HEK293 (cell line): Measurements from ENCODE around the gene GFM1.

Experiments used
- CTCF ChIA-PET: fragments of 350-600 bp; formaldehyde crosslinking; extraction: SDS; loops from one replicate; lab custom pipeline; 2021; ENCODE audit warnings: antibody characterized with exemption; lab: Yijun Ruan, JAX
- POLR2A ChIA-PET: fragments of 300-600 bp; formaldehyde crosslinking; extraction: SDS; loops from one replicate; lab custom pipeline; 2020; ENCODE audit warnings: antibody characterized with exemption, inconsistent platforms; lab: Yijun Ruan, JAX
- H3K27ac ChIP-seq: fragments of 200-500 bp; sonication (Bioruptor generic); 2 replicates; pipeline ENCODE4 v1.5.1; 2014; ENCODE audit warnings: low read depth, low read length, control low read depth, inconsistent platforms; ENCODE audit errors: extremely low read depth
- H3K36me3 ChIP-seq, 2 experiments: fragments of 200-500 bp in 1 of 2; sonication (Bioruptor generic) in 1 of 2; 1 replicate in 1 of 2; 2 replicates in 1 of 2; pipeline ENCODE4 v1.5.1; 2014 to 2017; ENCODE audit warnings: inconsistent platforms in 2 of 2, low read length in 2 of 2; ENCODE audit not compliant: control insufficient read depth in 2 of 2, insufficient read depth in 1 of 2
- H3K4me1 ChIP-seq: fragments of 200-500 bp; sonication (Bioruptor generic); 2 replicates; pipeline ENCODE4 v1.5.1; 2014; ENCODE audit warnings: mild to moderate bottlenecking, low read length, inconsistent platforms; ENCODE audit not compliant: control insufficient read depth, insufficient read depth
- H3K4me3 ChIP-seq: 2 replicates; pipeline ENCODE4 v1.5.1; 2011; ENCODE audit warnings: low read depth, mild to moderate bottlenecking, control low read depth, low read length, moderate library complexity
- H3K9me3 ChIP-seq: fragments of 200-500 bp; sonication (Bioruptor generic); 2 replicates; pipeline ENCODE4 v1.5.1; 2014; ENCODE audit warnings: low read depth, low read length, inconsistent platforms; ENCODE audit not compliant: control insufficient read depth, insufficient read depth
- HOXD13 ChIP-seq: sonication (generic); formaldehyde crosslinking; IDR thresholded peaks from 2 replicates; pipeline ENCODE4 v1.8.0; 2022; ENCODE audit warnings: missing genetic modification reagents, borderline replicate concordance
- KLF16 ChIP-seq: fragments of 450-650 bp; formaldehyde crosslinking; IDR thresholded peaks from 2 replicates; pipeline ENCODE4 v1.5.1; 2017; ENCODE audit warnings: missing biosample characterization, missing genetic modification characterization
- PRDM1 ChIP-seq: fragments of 450-650 bp; formaldehyde crosslinking; IDR thresholded peaks from 2 replicates; pipeline ENCODE4; 2016; ENCODE audit warnings: missing biosample characterization, missing genetic modification characterization
- ZEB2 ChIP-seq: fragments of 450-650 bp; formaldehyde crosslinking; IDR thresholded peaks from 2 replicates; pipeline ENCODE4 v1.5.1; 2016; ENCODE audit warnings: missing biosample characterization, missing genetic modification characterization
- ZFP69B ChIP-seq: fragments of 450-650 bp; formaldehyde crosslinking; IDR thresholded peaks from 2 replicates; pipeline ENCODE4 v1.5.1; 2016; ENCODE audit warnings: missing biosample characterization, missing genetic modification characterization
- ZNF121 ChIP-seq: fragments of 450-650 bp; formaldehyde crosslinking; IDR thresholded peaks from 2 replicates; pipeline ENCODE4 v1.5.1; 2016; ENCODE audit warnings: missing biosample characterization, missing genetic modification characterization
- ZNF169 ChIP-seq: fragments of 450-650 bp; formaldehyde crosslinking; IDR thresholded peaks from 2 replicates; pipeline ENCODE4 v1.5.1; 2016; ENCODE audit warnings: missing biosample characterization, missing genetic modification characterization
- ZNF24 ChIP-seq: fragments of 450-650 bp; formaldehyde crosslinking; IDR thresholded peaks from 2 replicates; pipeline ENCODE4 v1.5.1; 2016; ENCODE audit warnings: missing biosample characterization, missing genetic modification characterization
- ZNF26 ChIP-seq: fragments of 450-650 bp; formaldehyde crosslinking; IDR thresholded peaks from 2 replicates; pipeline ENCODE4 v1.5.1; 2016; ENCODE audit warnings: missing biosample characterization, missing genetic modification characterization
- ZNF529 ChIP-seq: fragments of 450-650 bp; formaldehyde crosslinking; IDR thresholded peaks from 2 replicates; pipeline ENCODE4 v1.5.1; 2017; ENCODE audit warnings: missing genetic modification characterization, missing biosample characterization; ENCODE audit not compliant: insufficient replicate concordance
- ZNF623 ChIP-seq: fragments of 450-650 bp; formaldehyde crosslinking; IDR thresholded peaks from 2 replicates; pipeline ENCODE4 v1.5.1; 2016; ENCODE audit warnings: missing biosample characterization, missing genetic modification characterization
- ZNF629 ChIP-seq: fragments of 450-650 bp; formaldehyde crosslinking; IDR thresholded peaks from 2 replicates; pipeline ENCODE4 v1.5.1; 2017; ENCODE audit warnings: missing biosample characterization, missing genetic modification characterization
- ZNF692 ChIP-seq: fragments of 450-650 bp; formaldehyde crosslinking; IDR thresholded peaks from 2 replicates; pipeline ENCODE4 v1.5.1; 2016; ENCODE audit warnings: missing biosample characterization, missing genetic modification characterization
- ZNF707 ChIP-seq: fragments of 450-650 bp; formaldehyde crosslinking; IDR thresholded peaks from 2 replicates; pipeline ENCODE4 v1.5.1; 2016; ENCODE audit warnings: missing biosample characterization, missing genetic modification characterization
- ZNF792 ChIP-seq: fragments of 450-650 bp; formaldehyde crosslinking; IDR thresholded peaks from 2 replicates; pipeline ENCODE4 v1.5.1; 2016; ENCODE audit warnings: missing biosample characterization, missing genetic modification characterization
- TF ChIP-seq, protein P1 (sequence below): fragments of 450-650 bp; formaldehyde crosslinking; IDR thresholded peaks from 2 replicates; pipeline ENCODE4 v1.5.1; 2016; ENCODE audit warnings: missing biosample characterization, missing genetic modification characterization, borderline replicate concordance
- TF ChIP-seq, protein P2 (sequence below): fragments of 450-650 bp; formaldehyde crosslinking; IDR thresholded peaks from 2 replicates; pipeline ENCODE4 v1.5.1; 2016; ENCODE audit warnings: missing biosample characterization, missing genetic modification characterization
- TF ChIP-seq, protein P3 (sequence below): fragments of 450-650 bp; formaldehyde crosslinking; IDR thresholded peaks from 2 replicates; pipeline ENCODE4 v1.5.1; 2016; ENCODE audit warnings: missing biosample characterization, missing genetic modification characterization

Gene GFM1

DNA sequence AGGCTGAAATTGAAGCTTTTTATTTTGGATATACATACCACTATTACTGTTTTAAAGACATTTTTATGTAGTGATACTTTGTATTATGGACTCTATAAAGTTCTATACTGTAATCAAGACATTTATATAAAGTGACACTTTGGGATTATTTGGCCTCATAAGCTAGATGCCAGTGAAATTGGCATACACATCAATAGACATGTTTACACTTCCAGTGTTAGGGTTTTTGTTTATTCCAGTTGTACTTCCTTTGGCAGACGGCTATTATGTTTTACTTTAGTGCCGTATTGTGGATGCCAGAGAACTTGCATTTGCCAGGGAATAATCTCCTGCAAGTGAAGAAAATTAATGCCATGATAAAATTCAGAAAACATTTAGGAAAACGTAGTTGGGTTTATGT, 22.1 kb downstream of the GFM1 start (continued):
- TF ChIP-seq, protein P1, sequence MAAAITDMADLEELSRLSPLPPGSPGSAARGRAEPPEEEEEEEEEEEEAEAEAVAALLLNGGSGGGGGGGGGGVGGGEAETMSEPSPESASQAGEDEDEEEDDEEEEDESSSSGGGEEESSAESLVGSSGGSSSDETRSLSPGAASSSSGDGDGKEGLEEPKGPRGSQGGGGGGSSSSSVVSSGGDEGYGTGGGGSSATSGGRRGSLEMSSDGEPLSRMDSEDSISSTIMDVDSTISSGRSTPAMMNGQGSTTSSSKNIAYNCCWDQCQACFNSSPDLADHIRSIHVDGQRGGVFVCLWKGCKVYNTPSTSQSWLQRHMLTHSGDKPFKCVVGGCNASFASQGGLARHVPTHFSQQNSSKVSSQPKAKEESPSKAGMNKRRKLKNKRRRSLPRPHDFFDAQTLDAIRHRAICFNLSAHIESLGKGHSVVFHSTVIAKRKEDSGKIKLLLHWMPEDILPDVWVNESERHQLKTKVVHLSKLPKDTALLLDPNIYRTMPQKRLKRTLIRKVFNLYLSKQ (tag by site-specific recombination), result no peak
- TF ChIP-seq ZNF121 (tag by site-specific recombination) (no peak), ZNF707 (no peak)

GRCh38 chr3:158668506-158668905, 24.2 kb downstream of the GFM1 start:
- Histone ChIP-seq H3K4me1 (no peaks in the 10 kb centered on the region), H3K27ac (no peak overlapping the region), H3K9me3 (no peaks in the 10 kb centered on the region), H3K4me3 (no peak overlapping the region), H3K36me3 (peaks cover 9 to 63% of the 10 kb centered on the region in 2 experiments)
- TF ChIP-seq ZNF24, result no peak
- TF ChIP-seq, protein P2, sequence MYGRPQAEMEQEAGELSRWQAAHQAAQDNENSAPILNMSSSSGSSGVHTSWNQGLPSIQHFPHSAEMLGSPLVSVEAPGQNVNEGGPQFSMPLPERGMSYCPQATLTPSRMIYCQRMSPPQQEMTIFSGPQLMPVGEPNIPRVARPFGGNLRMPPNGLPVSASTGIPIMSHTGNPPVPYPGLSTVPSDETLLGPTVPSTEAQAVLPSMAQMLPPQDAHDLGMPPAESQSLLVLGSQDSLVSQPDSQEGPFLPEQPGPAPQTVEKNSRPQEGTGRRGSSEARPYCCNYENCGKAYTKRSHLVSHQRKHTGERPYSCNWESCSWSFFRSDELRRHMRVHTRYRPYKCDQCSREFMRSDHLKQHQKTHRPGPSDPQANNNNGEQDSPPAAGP (tag by site-specific recombination), result no peak
- TF ChIP-seq ZNF623 (tag by site-specific recombination), result no peak
- TF ChIP-seq, protein P3, sequence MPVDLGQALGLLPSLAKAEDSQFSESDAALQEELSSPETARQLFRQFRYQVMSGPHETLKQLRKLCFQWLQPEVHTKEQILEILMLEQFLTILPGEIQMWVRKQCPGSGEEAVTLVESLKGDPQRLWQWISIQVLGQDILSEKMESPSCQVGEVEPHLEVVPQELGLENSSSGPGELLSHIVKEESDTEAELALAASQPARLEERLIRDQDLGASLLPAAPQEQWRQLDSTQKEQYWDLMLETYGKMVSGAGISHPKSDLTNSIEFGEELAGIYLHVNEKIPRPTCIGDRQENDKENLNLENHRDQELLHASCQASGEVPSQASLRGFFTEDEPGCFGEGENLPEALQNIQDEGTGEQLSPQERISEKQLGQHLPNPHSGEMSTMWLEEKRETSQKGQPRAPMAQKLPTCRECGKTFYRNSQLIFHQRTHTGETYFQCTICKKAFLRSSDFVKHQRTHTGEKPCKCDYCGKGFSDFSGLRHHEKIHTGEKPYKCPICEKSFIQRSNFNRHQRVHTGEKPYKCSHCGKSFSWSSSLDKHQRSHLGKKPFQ (tag by site-specific recombination), result no peak
- TF ChIP-seq ZEB2 (tag by site-specific recombination), result no peak
- TF ChIP-seq ZNF169 (tag by site-specific recombination), result no peak
- TF ChIP-seq KLF16 (tag by site-specific recombination), result no peak
- TF ChIP-seq ZNF529, result no peak
- TF ChIP-seq ZNF26 (tag by site-specific recombination), result no peak
- TF ChIP-seq ZNF629 (tag by site-specific recombination), result no peak
- no peak for TF ChIP-seq HOXD13
- TF ChIP-seq ZNF692 (tag by site-specific recombination), result no peak
- TF ChIP-seq ZNF792, result no peak
- TF ChIP-seq ZFP69B, result no peak
- ChIA-PET POLR2A (no interaction called here), CTCF (interaction anchor here (0.7 to 1.5 kb wide), 2 partner anchors 9 to 43 kb away, joined by 4 to 6 read pairs; no protein-coding TSS in a partner anchor)

- ChIA-PET CTCF (interaction anchor here (0.6 to 2.1 kb wide), 6 partner anchors 10 to 117 kb away, joined by 3 to 6 read pairs (median 4); no protein-coding TSS in a partner anchor), POLR2A (interaction anchor here (0.5 kb wide), 1 partner anchor 121 kb away, joined by 4 read pairs; no protein-coding TSS in a partner anchor)
- TF ChIP-seq PRDM1 (tag by site-specific recombination) (0 out of 2 replicates have a peak, but pooled peaks have one; percentile 5), ZEB2 (tag by site-specific recombination) (no peak)
- Histone ChIP-seq H3K4me1 (no peaks in the 10 kb centered on the region), H3K9me3 (no peaks in the 10 kb centered on the region), H3K4me3 (peak overlapping the region; percentile 75), H3K27ac (peak overlapping the region; percentile 24; the same call in 1 of the 2 replicates), H3K36me3 (peaks cover 7 to 36% of the 10 kb centered on the region in 2 experiments)
Measured at GRCh38 chr3:158671821-158672214, 27.5 kb downstream of the GFM1 start.
